GM18511 (cell line): ENCODE measurements around the gene SBF2.
"Not testable (repeated sequence)": the region's sequence is repeated elsewhere in the genome, so short reads cannot be mapped to it uniquely, and the experiment has no call there.

Experiments used
- ATAC-seq: cut with Tn5 transposase; IDR thresholded peaks from one replicate; pipeline ENCODE4 v1.9.1; 2021; ENCODE audit warnings: mild to moderate bottlenecking, moderate library complexity; ENCODE audit not compliant: unreplicated experiment

SBF2 gene

GRCh38 chr11:9923280-9923679 lies 370.7 kb downstream of the SBF2 start:
- ATAC-seq: no peak

DNA sequence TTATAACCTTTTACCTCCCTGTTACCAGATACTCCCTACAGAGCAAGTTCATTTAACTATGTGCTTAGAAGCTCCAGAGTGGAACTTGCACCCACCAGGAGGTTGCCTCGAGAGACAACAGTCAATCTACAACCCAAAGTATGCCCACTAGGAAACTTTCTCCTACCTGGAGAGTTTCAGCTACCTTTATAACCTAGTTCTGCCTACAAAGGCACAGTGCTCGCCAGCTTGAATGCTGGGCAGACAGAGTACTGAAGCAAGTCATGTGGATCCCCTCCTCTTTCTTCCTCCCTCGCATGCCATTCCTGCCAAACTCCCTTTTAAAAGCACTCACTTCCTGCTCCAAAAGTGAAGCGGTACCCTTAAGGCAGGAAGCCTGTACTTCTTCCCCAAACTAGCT lies 371.2 kb downstream of the SBF2 start:
- no peak for ATAC-seq

DNA sequence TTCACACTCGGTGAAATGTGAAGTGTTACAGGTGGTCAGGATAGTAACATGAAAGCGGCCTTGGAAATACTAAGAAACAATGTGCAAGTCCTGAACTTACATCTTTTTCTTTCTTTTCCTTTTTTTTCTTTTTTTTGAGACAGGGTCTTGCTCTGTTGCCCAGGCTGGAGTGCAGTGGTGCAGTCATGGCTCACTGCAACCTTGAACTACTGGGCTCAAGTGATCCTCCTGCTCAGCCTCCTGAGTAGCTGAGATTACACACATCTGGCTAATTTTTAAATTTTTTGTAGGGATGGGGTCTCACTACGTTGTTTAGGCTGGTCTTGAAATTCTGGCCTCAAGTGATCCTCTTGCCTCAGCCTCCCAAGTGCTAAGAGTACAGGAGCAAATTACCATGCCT lies 377.5 kb downstream of the SBF2 start:
- no peak for ATAC-seq

DNA sequence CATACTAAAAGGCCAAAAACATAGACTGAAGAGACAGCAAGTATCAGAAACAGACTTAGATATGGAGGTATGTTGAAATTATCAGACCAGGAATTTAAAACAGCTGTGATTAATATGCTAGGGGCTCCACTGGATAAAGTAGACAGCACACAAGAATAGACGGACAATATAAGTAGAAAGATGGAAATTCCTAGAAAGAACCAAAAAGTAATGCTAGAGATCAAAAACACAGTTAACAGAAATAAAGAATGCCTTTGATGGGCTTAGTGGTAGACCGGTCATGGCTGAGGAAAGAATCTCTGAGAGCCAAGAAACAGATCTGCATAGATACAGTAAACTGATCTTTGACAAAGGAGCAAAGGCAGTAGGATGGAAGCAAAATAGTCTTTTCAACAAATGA lies 380.0 kb downstream of the SBF2 start:
- no peak for ATAC-seq

DNA sequence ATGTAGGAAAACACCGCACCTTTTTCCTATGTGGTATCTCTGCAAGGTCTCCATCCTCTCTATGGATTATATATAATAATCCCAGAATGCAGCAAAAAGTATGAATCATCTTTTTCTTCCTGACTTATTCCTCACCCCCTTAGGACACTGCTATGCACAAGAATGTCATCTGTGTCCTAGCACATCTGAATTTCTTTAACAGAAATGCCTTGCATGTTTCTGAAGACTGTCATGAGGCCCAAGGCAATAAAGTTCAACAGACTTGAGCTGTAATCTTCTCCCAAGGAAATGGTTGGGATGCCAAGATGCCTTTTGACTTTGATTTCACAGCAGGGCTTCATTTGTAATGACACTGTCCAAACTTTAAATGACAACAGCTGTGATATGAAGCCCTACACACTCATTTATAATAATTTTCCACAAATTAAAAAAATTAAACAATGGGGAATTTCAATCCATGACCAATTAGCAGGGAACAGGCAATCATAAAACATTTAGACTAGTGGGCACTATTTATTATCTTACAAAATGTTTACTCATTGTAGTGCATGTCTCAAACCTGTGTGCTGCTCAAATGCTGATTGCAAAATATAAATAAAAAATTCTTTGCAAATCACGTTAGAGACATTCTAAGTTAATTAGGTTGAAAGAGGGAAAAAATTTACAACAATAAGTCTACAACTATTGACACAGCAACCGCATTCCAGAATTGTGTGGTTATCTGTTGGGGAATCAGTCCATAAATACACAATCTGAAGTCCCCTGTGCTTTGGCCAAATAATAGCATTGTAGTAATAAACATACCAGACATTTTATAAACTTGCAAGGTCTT lies 387.8 kb downstream of the SBF2 start:
- no peak for ATAC-seq

DNA sequence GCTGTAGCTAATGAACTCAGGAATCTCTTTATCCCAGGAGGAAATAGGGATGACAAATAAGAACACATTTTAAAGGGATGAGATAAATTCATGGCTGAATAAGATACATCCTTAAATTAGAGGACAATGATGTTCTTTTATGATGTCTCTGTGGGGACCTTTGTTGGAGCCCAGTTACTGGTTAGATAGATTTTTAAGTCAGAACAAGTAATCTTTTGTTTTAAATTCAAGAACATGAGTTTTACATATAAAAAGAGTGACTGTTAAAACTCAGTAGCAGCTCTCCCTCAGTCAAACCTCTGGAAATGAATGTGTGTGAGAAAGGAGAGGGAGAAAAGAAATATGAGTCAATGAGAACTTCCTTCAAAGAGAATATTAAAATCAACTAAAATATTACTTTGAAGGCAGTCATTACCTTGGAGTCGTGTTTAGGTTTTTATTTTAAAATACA lies 388.5 kb downstream of the SBF2 start:
- ATAC-seq: no peak

DNA sequence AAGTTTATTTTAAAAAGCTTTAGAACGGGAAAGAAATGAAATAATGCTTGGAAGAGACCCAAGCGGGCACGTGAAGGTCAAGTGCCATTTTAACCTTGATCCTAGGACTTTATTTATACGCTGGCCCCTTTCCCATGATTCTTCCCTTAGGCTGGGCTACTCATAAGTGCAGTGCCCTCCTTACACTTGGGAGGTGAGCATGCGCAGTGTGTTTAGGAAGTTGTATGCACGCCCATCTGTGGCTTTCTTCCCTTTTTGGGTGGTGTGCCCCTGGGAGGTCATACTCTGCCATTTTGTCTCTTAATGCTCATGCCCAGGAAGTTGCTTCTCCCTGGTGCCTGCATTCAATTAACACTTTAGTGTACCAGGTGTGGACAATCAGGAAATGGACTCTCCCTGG lies 390.4 kb downstream of the SBF2 start:
- ATAC-seq: no peak

- ATAC-seq: no peak
These were observed 392.1 kb downstream of the SBF2 start for GRCh38 chr11:9901943-9902342.

- ATAC-seq: not testable (repeated sequence)
These were observed 393.8 kb downstream of the SBF2 start for GRCh38 chr11:9900253-9900652.

- ATAC-seq: no peak
These were observed 394.3 kb downstream of the SBF2 start for GRCh38 chr11:9899676-9900075.

DNA sequence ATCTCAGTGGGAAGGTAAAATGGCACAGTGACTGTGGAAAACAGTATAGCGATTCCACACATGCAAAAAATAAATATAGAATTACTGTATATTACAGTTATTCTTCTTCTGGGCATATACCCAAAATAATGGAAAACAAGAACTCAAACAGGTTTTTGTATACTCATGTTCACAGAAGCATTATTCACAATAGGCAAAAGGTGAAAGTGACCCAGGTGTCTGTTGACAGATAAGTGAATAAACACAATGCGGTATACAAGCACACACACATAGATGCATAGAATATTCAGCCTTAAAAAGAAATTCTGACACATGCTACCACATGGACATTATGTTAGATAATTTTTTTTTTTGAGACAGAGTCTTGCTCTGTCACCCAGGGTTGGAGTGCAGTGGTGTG lies 397.1 kb downstream of the SBF2 start:
- ATAC-seq: no peak

- no peak for ATAC-seq
These were observed 399.0 kb downstream of the SBF2 start for GRCh38 chr11:9895006-9895405.

- ATAC-seq: no peak
These were observed 400.5 kb downstream of the SBF2 start for GRCh38 chr11:9893474-9893873.

- ATAC-seq: no peak
These were observed 405.1 kb downstream of the SBF2 start for GRCh38 chr11:9888938-9889337.

DNA sequence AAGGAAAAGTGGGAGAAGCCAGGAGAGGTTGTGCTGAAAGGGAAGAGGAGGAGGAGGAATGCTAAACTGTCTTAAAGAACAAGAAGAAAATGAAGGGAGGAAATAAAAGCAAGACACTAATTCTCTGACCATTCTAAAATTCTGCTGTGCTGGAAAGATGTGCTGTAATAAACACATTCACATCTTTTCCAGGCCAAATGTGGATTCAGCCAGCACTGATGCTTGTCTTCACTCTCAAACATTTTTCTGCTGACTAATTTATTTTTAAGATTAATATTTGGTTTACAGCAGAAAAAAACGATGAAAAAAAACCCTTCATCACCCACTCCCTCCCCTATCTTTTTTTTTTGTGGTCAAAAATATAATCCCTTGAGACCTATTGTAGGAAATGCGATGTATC lies 406.5 kb downstream of the SBF2 start:
- no peak for ATAC-seq

- no peak for ATAC-seq
These were observed 407.4 kb downstream of the SBF2 start for GRCh38 chr11:9886595-9886994.

DNA sequence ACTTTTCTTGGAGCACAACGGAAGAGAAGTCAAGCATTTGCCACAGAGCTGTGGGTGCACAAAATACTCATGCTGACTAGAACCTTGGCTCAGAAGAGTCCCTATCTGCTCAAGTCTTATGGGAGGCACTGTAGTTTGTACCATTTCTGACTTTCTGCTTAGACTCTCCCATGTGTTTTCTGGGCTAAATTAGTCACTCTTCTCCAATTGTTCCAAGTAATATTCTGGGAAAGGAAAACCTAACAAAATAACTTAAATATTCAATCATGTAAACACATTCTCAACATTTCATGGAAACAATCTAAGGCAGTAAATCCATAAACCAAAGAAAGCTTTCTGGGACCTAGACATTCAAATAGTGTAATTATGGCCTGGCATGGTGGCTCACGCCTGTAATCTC lies 409.4 kb downstream of the SBF2 start:
- no peak for ATAC-seq

- no peak for ATAC-seq
These were observed 413.4 kb downstream of the SBF2 start for GRCh38 chr11:9880657-9881056.

- no peak for ATAC-seq
These were observed 415.1 kb downstream of the SBF2 start for GRCh38 chr11:9878936-9879335.

GRCh38 chr11:9876331-9876730 lies 417.7 kb downstream of the SBF2 start:
- no peak for ATAC-seq

DNA sequence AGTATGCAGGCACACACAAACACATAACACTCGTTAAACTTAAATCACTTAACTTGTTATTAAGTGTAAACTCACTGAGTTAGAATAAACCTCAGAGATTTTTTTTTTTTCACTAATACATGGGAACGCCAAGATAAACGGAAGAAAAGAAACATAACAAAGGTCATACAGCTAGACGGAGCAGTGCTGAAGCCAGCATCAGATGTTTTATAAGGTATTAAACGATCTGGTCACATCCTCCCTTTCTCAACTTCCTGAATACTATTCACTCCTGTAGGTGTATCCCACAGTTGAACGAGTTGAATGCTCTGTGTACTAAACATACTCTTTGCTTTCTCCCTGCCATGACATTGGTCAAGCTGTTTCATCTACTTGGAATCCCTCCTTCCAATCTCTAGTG lies 418.2 kb downstream of the SBF2 start:
- no peak for ATAC-seq

GRCh38 chr11:9875399-9875798 lies 418.6 kb downstream of the SBF2 start:
- ATAC-seq: no peak

DNA sequence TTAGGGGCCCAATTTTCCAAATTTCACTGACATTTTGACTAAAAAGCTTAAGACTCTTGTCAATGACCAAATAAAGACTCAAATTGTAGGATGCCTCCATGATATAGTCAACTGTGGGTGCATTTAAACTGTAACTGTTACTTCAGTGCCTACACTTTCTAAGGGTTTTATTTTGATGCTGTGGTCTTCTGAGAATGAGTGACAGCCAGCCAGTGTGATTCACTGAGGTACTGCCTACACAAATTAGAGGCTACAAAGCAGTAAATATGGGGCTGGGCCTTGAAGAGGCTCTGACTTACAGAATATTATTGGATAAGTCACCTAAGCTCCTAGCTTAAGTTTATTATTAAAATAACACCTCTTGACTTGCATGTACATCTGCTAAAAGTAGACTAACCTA lies 419.6 kb downstream of the SBF2 start:
- ATAC-seq: no peak
